Esophagus (tissue), 2 donors: ENCODE data around the gene SPATC1L. TPM values are rescaled to one million over a fixed set of nuclear protein-coding genes. Genes with fewer than 3 reads are reported as not detected.

ENCODE experiments used
- H3K27ac ChIP-seq, 2 donors: one replicate each; pipeline ENCODE4 v1.5.1; 2013; ENCODE audit warnings: low read depth in 2 of 2, mild to moderate bottlenecking in 2 of 2, inconsistent platforms in 1 of 2, low read length in 1 of 2, moderate library complexity in 1 of 2
- H3K27me3 ChIP-seq, 2 donors: one replicate each; pipeline ENCODE4 v1.6.1; 2013; ENCODE audit warnings: low read length in 2 of 2, control low read depth in 1 of 2, mild to moderate bottlenecking in 1 of 2; ENCODE audit not compliant: insufficient read depth in 2 of 2, control insufficient read depth in 1 of 2
- H3K36me3 ChIP-seq, 2 donors: one replicate each; pipeline ENCODE4 v1.6.1; 2013; ENCODE audit warnings: low read length in 1 of 2; ENCODE audit not compliant: control insufficient read depth in 2 of 2, insufficient read depth in 2 of 2
- H3K4me1 ChIP-seq, 2 donors: one replicate each; pipeline ENCODE4 v1.6.1; 2013; ENCODE audit warnings: low read length in 1 of 2; ENCODE audit not compliant: control insufficient read depth in 2 of 2, insufficient read depth in 2 of 2
- H3K4me3 ChIP-seq, 2 donors: one replicate each; pipeline ENCODE4 v1.5.1; 2013; ENCODE audit warnings: low read length in 2 of 2, mild to moderate bottlenecking in 2 of 2, low read depth in 1 of 2, moderate library complexity in 1 of 2
- H3K9me3 ChIP-seq, 2 donors: one replicate each; pipeline ENCODE4 v1.6.1; 2013; ENCODE audit warnings: mild to moderate bottlenecking in 2 of 2, low read depth in 1 of 2, low read length in 1 of 2, moderate library complexity in 1 of 2; ENCODE audit not compliant: control insufficient read depth in 2 of 2, insufficient read depth in 1 of 2
- WGBS, 2 donors: extraction: QIAGEN DNeasy Blood & Tissue Kit; methylation state at CpG; one replicate each; pipeline ENCODE4 v1.1.7; 2013; 5-methylcytosine and 5-hydroxymethylcytosine counted together
- polyA plus RNA-seq, 2 donors: library from polyadenylated mRNA; stranded (reverse); fragments of 200-250 nt; gene quantifications; one replicate each; pipeline ENCODE4 v1.2.3, GENCODE V29; 2013
- donor health status: healthy with polysubstance abuse.
- donor health status: Bipolar disorder and iron deficiency.

SPATC1L gene
- polyA plus RNA-seq, 2 donors, result 5.2 to 9.3 TPM

- no peak overlapping the region for H3K4me3 ChIP-seq
- no peak overlapping the region for H3K27ac ChIP-seq
- 72 to 77% methylated on average over 7 of the region's 7 CpGs for WGBS, 2 donors
- H3K9me3 ChIP-seq, result no peaks in the 10 kb centered on the region
- no peaks in the 10 kb centered on the region for H3K27me3 ChIP-seq
- no peaks in the 10 kb centered on the region for H3K4me1 ChIP-seq
- H3K36me3 ChIP-seq, result no peaks in the 10 kb centered on the region
Observed at GRCh38 chr21:46137908-46138307, 46.4 kb downstream of the SPATC1L start.

- H3K4me1 ChIP-seq, result peaks cover 0 to 4% of the 10 kb centered on the region in 2 donors
- WGBS, 2 donors, result 69 to 76% methylated on average over 22 of the region's 22 CpGs
- H3K27me3 ChIP-seq, result no peaks in the 10 kb centered on the region
- no peak overlapping the region for H3K27ac ChIP-seq
- no peak overlapping the region for H3K4me3 ChIP-seq
- no peaks in the 10 kb centered on the region for H3K9me3 ChIP-seq
- H3K36me3 ChIP-seq, result no peaks in the 10 kb centered on the region
Observed at GRCh38 chr21:46136739-46137349, 47.4 kb downstream of the SPATC1L start.

GRCh38 chr21:46135782-46136395 lies 48.4 kb downstream of the SPATC1L start:
- Histone ChIP-seq H3K27me3 (no peaks in the 10 kb centered on the region), H3K4me3 (no peak overlapping the region), H3K4me1 (peaks cover 0 to 4% of the 10 kb centered on the region in 2 donors), H3K27ac (no peak overlapping the region), H3K9me3 (no peaks in the 10 kb centered on the region), H3K36me3 (no peaks in the 10 kb centered on the region)
- WGBS, 2 donors, result 56 to 63% methylated on average over 4 to 7 of the region's 7 CpGs

- WGBS, 2 donors, result 94 to 95% methylated on average over 85 of the region's 85 CpGs
- Histone ChIP-seq H3K4me1 (peaks cover 0 to 4% of the 10 kb centered on the region in 2 donors), H3K4me3 (no peak overlapping the region), H3K36me3 (no peaks in the 10 kb centered on the region), H3K27ac (no peak overlapping the region), H3K27me3 (no peaks in the 10 kb centered on the region), H3K9me3 (no peaks in the 10 kb centered on the region)
Observed at GRCh38 chr21:46131838-46132651, 52.2 kb downstream of the SPATC1L start.

- no peaks in the 10 kb centered on the region for H3K36me3 ChIP-seq
- peaks cover 0 to 4% of the 10 kb centered on the region in 2 donors for H3K4me1 ChIP-seq
- 75 to 89% methylated on average over 4 of the region's 4 CpGs for WGBS, 2 donors
- no peak overlapping the region for H3K4me3 ChIP-seq
- H3K9me3 ChIP-seq, result no peaks in the 10 kb centered on the region
- H3K27me3 ChIP-seq, result no peaks in the 10 kb centered on the region
- no peak overlapping the region for H3K27ac ChIP-seq
Observed at GRCh38 chr21:46131588-46131837, 52.7 kb downstream of the SPATC1L start.

GRCh38 chr21:46130831-46131587 lies 53.2 kb downstream of the SPATC1L start:
- Histone ChIP-seq H3K4me1 (peaks cover 0 to 4% of the 10 kb centered on the region in 2 donors), H3K9me3 (no peaks in the 10 kb centered on the region), H3K36me3 (peaks cover 0 to 1% of the 10 kb centered on the region in 2 donors), H3K27me3 (no peaks in the 10 kb centered on the region), H3K4me3 (no peak overlapping the region), H3K27ac (no peak overlapping the region)
- 56 to 57% methylated on average over 22 of the region's 22 CpGs for WGBS, 2 donors

- H3K9me3 ChIP-seq, result no peaks in the 10 kb centered on the region
- H3K4me3 ChIP-seq, result no peak overlapping the region
- 72 to 74% methylated on average over 27 of the region's 27 CpGs for WGBS, 2 donors
- peaks cover 0 to 6% of the 10 kb centered on the region in 2 donors for H3K36me3 ChIP-seq
- H3K27ac ChIP-seq, result no peak overlapping the region
- peaks cover 0 to 4% of the 10 kb centered on the region in 2 donors for H3K4me1 ChIP-seq
- no peaks in the 10 kb centered on the region for H3K27me3 ChIP-seq
Observed at GRCh38 chr21:46129846-46130651, 54.2 kb downstream of the SPATC1L start.

- 88 to 89% methylated on average over 41 to 45 of the region's 45 CpGs for WGBS, 2 donors
- Histone ChIP-seq H3K27me3 (no peaks in the 10 kb centered on the region), H3K9me3 (no peaks in the 10 kb centered on the region), H3K27ac (no peak overlapping the region), H3K4me1 (peaks cover 0 to 4% of the 10 kb centered on the region in 2 donors), H3K4me3 (no peak overlapping the region), H3K36me3 (peaks cover 0 to 11% of the 10 kb centered on the region in 2 donors)
Observed at GRCh38 chr21:46128933-46129571, 55.2 kb downstream of the SPATC1L start.
